ENCODE measurements around the gene MAP3K12. TPM values are rescaled to one million over a fixed set of nuclear protein-coding genes. Genes with fewer than 3 reads are reported as not detected.

Gene MAP3K12
- total and polyA plus RNA-seq, 2 of the 4 experiments (the other 2 are of a cell fraction), result 29.0 to 52.5 TPM

DNA sequence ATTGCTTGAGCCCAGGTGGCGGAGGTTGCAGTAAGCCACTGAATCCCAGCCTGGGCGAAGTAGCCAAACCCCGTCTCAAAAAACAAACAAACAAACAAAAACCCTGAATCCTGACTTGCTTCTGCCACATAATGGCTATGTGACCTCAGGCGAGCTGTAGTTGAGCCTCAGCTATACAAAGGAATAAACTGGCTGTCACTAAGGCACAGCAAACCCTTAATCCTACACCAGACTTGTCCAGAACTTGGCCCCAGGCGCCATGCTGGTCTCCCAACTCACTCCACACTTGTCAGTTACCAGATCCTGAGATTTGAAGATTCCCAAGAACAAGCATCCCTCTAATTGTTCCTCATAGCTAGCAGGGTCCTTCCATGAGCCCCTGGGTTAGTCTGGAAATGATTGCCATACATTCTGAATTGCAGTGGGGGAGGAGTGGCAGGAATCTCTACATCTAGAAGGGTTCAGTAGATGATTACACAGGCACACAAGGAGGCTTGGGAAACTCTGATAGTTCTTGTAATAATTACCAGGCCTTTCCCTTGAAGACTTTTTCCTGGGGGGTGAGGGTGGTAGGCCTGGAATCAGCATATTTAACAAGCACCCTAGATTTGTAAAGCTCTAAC is 9.9 kb downstream of the MAP3K12 start:
- Histone ChIP-seq H2AFZ (replicated peaks; ENCODE audit: low read length, poor library complexity) (no peak overlapping the region), H3K14ac (replicated peaks; ENCODE audit: low read depth, low read length) (no peak overlapping the region), H3K23ac (ENCODE audit: low read depth, low read length) (no peak overlapping the region), H3K4ac (ENCODE audit: low read depth, low read length) (no peak overlapping the region), H2AK5ac (ENCODE audit: low read depth, low read length) (no peak overlapping the region), H3K4me2 (ENCODE audit: low read depth, low read length) (no peak overlapping the region), H4K20me1 (ENCODE audit: insufficient read depth, low read length) (peaks cover 37% of the 10 kb centered on the region), H2BK120ac (ENCODE audit: low read depth, low read length) (no peak overlapping the region), H3K18ac (ENCODE audit: low read depth, low read length) (no peak overlapping the region), H2BK15ac (ENCODE audit: low read depth, low read length) (no peak overlapping the region), H3K9ac (ENCODE audit: low read depth, low read length) (no peak overlapping the region), H4K91ac (ENCODE audit: insufficient read depth, low read depth, low read length) (no peak overlapping the region), H3K4me1 (ENCODE audit: control insufficient read depth, insufficient read depth, low read length) (peaks cover 14% of the 10 kb centered on the region), H3K56ac (ENCODE audit: extremely low read depth, insufficient read depth, low read length) (no peak overlapping the region), H3K9me1 (ENCODE audit: insufficient read depth, low read length) (peaks cover 36% of the 10 kb centered on the region), H2BK20ac (ENCODE audit: low read depth, low read length) (no peak overlapping the region), H3K9me3 (ENCODE audit: control insufficient read depth, insufficient read depth, low read length) (no peaks in the 10 kb centered on the region), H2AK9ac (replicated peaks; ENCODE audit: low read depth, low read length, poor library complexity) (no peak overlapping the region), H3K27ac (ENCODE audit: insufficient read depth, low read length) (no peak overlapping the region), H3K79me1 (ENCODE audit: low read depth in 1 of 2, low read length in 2 of 2) (peaks cover 30 to 79% of the 10 kb centered on the region in 2 experiments), H3K4me3 (ENCODE audit: insufficient read depth, low read depth, low read length) (no peak overlapping the region), H2BK5ac (ENCODE audit: low read depth, low read length, poor library complexity, severe bottlenecking) (no peak overlapping the region), H4K5ac (ENCODE audit: low read depth, low read length) (no peak overlapping the region), H3K36me3 (ENCODE audit: control insufficient read depth, insufficient read depth, low read length) (peaks cover 33% of the 10 kb centered on the region), H4K8ac (ENCODE audit: low read depth in 2 of 2, low read length in 2 of 2) (no peak overlapping the region), H3K27me3 (ENCODE audit: control insufficient read depth, insufficient read depth, low read length) (no peaks in the 10 kb centered on the region)
- dilution Hi-C loops (cut with HindIII; ENCODE audit: low sequenced_read_pairs, unreplicated experiment), result no loop called here
- BruUV-seq (replicated peaks), result no TSS peak
- CTCF ChIA-PET, result interaction anchor here (0.6 kb wide), 1 partner anchor 123 kb away, joined by 4 read pairs; no protein-coding TSS in a partner anchor
- WGBS, 2 experiments (ENCODE audit: extremely low coverage in 2 of 2, insufficient read length in 1 of 2), result no CpG with 5 or more reads among the region's 5 CpGs
- in situ Hi-C loops (cut with MboI; ENCODE audit: low sequenced_read_pairs), result no loop called here
- intact Hi-C loops (cut with micrococcal nuclease), result no loop called here
- ATAC-seq (ENCODE audit: low read depth) (no peak), DNase-seq (no peak)
- no peak for TF ChIP-seq POLR2A (IDR thresholded peaks at IDR 0.05; ENCODE audit: low read depth, low read length)
- TF ChIP-seq, protein P1, sequence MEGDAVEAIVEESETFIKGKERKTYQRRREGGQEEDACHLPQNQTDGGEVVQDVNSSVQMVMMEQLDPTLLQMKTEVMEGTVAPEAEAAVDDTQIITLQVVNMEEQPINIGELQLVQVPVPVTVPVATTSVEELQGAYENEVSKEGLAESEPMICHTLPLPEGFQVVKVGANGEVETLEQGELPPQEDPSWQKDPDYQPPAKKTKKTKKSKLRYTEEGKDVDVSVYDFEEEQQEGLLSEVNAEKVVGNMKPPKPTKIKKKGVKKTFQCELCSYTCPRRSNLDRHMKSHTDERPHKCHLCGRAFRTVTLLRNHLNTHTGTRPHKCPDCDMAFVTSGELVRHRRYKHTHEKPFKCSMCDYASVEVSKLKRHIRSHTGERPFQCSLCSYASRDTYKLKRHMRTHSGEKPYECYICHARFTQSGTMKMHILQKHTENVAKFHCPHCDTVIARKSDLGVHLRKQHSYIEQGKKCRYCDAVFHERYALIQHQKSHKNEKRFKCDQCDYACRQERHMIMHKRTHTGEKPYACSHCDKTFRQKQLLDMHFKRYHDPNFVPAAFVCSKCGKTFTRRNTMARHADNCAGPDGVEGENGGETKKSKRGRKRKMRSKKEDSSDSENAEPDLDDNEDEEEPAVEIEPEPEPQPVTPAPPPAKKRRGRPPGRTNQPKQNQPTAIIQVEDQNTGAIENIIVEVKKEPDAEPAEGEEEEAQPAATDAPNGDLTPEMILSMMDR (conservative IDR thresholded peaks at IDR 0.05; ENCODE audit: low read depth, low read length), result no peak
- TF ChIP-seq, protein P2, sequence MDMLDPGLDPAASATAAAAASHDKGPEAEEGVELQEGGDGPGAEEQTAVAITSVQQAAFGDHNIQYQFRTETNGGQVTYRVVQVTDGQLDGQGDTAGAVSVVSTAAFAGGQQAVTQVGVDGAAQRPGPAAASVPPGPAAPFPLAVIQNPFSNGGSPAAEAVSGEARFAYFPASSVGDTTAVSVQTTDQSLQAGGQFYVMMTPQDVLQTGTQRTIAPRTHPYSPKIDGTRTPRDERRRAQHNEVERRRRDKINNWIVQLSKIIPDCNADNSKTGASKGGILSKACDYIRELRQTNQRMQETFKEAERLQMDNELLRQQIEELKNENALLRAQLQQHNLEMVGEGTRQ (IDR thresholded peaks at IDR 0.05; ENCODE audit: low read depth, low read length), result no peak
- TF ChIP-seq RAD21 (IDR thresholded peaks at IDR 0.05; ENCODE audit: low read length), result no peak
- TF ChIP-seq RFX5 (IDR thresholded peaks at IDR 0.05; ENCODE audit: low read depth, low read length), result no peak
- TF ChIP-seq CHD1 (IDR thresholded peaks at IDR 0.05; ENCODE audit: low read depth, low read length), result no peak
- no peak for TF ChIP-seq RCOR1 (IDR thresholded peaks at IDR 0.05; ENCODE audit: insufficient replicate concordance, low read length)
- TF ChIP-seq MXI1 (IDR thresholded peaks at IDR 0.05; ENCODE audit: borderline replicate concordance, low read depth, low read length), result no peak
- no peak for TF ChIP-seq FOS (IDR thresholded peaks at IDR 0.05; ENCODE audit: low read depth, low read length)
- TF ChIP-seq, protein P3, sequence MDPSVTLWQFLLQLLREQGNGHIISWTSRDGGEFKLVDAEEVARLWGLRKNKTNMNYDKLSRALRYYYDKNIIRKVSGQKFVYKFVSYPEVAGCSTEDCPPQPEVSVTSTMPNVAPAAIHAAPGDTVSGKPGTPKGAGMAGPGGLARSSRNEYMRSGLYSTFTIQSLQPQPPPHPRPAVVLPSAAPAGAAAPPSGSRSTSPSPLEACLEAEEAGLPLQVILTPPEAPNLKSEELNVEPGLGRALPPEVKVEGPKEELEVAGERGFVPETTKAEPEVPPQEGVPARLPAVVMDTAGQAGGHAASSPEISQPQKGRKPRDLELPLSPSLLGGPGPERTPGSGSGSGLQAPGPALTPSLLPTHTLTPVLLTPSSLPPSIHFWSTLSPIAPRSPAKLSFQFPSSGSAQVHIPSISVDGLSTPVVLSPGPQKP (IDR thresholded peaks at IDR 0.05; ENCODE audit: borderline replicate concordance, low read depth, low read length), result no peak
- TF ChIP-seq CEBPB (IDR thresholded peaks at IDR 0.05; ENCODE audit: low read depth, low read length), result no peak
- no peak for TF ChIP-seq NFE2L2 (IDR thresholded peaks at IDR 0.05; ENCODE audit: low read depth, low read length)
- TF ChIP-seq BHLHE40 (IDR thresholded peaks at IDR 0.05; ENCODE audit: low read depth, low read length), result no peak
- TF ChIP-seq MAFK (IDR thresholded peaks at IDR 0.05; ENCODE audit: low read depth, low read length), result no peak
- POLR2A ChIA-PET (ENCODE audit: unreplicated experiment), result no interaction called here

All from IMR-90 (cell line).